ENCODE measurements around the gene ANKRD63. TPM values are rescaled to one million over a fixed set of nuclear protein-coding genes. Genes with fewer than 3 reads are reported as not detected.

The ANKRD63 gene
- total and polyA plus RNA-seq, 2 of the 13 experiments (the other 11 are each of a cell fraction or from before 2014, with no cell fraction given), result not detected

DNA sequence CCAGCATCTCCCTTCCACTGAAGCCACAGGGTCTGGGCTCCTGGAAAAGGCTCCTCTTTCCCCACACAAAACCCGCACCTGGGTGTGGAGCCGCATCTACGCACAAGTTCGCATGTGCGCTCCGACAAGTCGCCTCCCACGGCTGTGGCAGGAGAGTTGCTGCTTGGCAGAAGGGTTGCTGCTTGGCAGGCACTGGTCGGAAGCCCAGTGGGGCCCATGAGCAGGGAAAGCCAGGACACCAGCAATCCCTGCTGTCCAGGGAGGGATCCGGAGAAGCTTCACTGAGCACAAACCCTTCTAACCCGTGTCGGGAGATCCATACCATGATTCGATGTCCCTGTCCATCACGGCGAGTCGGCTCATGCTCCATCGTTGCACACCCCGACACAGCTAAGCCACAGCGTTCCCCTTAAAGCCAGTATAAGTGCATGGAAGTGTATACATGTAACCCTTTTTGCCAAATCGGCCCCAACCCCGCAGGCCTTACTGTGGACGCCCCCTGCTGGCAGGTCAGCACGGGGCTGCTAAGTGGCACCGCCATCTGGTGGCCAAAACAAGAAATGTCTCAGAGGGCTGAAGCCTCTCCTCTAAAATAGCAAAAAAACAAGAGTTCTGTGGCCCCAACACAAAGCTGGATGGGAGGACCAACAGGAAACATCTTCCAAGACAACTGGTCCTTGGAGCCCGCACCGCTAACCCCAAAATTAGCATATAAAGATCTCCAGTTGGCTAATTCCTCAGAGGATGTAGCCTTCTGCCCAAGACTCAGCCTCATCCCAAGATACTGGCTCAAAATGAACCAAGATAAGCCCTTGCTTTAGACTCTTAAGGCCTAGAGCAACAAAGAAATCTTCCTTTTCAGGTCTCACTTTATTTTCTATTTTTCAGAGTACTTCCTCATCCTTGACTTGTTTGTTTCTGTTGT is 8.3 kb downstream of the ANKRD63 start (continued):
- TF ChIP-seq, protein P1, sequence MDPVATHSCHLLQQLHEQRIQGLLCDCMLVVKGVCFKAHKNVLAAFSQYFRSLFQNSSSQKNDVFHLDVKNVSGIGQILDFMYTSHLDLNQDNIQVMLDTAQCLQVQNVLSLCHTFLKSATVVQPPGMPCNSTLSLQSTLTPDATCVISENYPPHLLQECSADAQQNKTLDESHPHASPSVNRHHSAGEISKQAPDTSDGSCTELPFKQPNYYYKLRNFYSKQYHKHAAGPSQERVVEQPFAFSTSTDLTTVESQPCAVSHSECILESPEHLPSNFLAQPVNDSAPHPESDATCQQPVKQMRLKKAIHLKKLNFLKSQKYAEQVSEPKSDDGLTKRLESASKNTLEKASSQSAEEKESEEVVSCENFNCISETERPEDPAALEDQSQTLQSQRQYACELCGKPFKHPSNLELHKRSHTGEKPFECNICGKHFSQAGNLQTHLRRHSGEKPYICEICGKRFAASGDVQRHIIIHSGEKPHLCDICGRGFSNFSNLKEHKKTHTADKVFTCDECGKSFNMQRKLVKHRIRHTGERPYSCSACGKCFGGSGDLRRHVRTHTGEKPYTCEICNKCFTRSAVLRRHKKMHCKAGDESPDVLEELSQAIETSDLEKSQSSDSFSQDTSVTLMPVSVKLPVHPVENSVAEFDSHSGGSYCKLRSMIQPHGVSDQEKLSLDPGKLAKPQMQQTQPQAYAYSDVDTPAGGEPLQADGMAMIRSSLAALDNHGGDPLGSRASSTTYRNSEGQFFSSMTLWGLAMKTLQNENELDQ (CRISPR knock-in tag; IDR thresholded peaks at IDR 0.05; ENCODE audit: borderline replicate concordance), result 0 out of 2 replicates have a peak, but pooled peaks have one; percentile 73
- TF ChIP-seq ZNF557 (CRISPR knock-in tag; IDR thresholded peaks at IDR 0.05) (no peak), SPEN (CRISPR knock-in tag; IDR thresholded peaks at IDR 0.05; ENCODE audit: low read depth) (no peak; the same call in 1 of the 2 replicates), ATM (IDR thresholded peaks at IDR 0.05; ENCODE audit: borderline replicate concordance) (no peak), ZNF24 (IDR thresholded peaks at IDR 0.05) (peak; percentile 71; the same call in 1 of the 2 replicates), ZNF619 (CRISPR knock-in tag; IDR thresholded peaks at IDR 0.05) (peak; percentile 79; the same call in 1 of the 2 replicates), MXD4 (CRISPR knock-in tag; IDR thresholded peaks at IDR 0.05) (no peak), ZFP90 (CRISPR knock-in tag; IDR thresholded peaks at IDR 0.05; ENCODE audit: borderline replicate concordance) (no peak), ZNF790 (CRISPR knock-in tag; IDR thresholded peaks at IDR 0.05; ENCODE audit: borderline replicate concordance) (no peak), ZBTB38 (CRISPR knock-in tag; IDR thresholded peaks at IDR 0.05) (no peak), SOX5 (CRISPR knock-in tag; IDR thresholded peaks at IDR 0.05; ENCODE audit: borderline replicate concordance) (0 out of 2 replicates have a peak, but pooled peaks have one; percentile 35), KDM5B (CRISPR knock-in tag; IDR thresholded peaks at IDR 0.05; ENCODE audit: borderline replicate concordance) (peak; percentile 44; the same call in 1 of the 2 replicates), DNMT3B (CRISPR knock-in tag; conservative IDR thresholded peaks at IDR 0.05) (0 out of 2 replicates have a peak, but pooled peaks have one; percentile 70), ZKSCAN1 (IDR thresholded peaks at IDR 0.05; ENCODE audit: low read length) (no peak), PHF20 (CRISPR knock-in tag; IDR thresholded peaks at IDR 0.05) (no peak), POGZ (CRISPR knock-in tag; IDR thresholded peaks at IDR 0.05) (no peak), IRX3 (CRISPR knock-in tag; IDR thresholded peaks at IDR 0.05; ENCODE audit: borderline replicate concordance, low read depth) (no peak), PITX1 (CRISPR knock-in tag; IDR thresholded peaks at IDR 0.05) (no peak), ZNF34 (CRISPR knock-in tag; IDR thresholded peaks at IDR 0.05; ENCODE audit: borderline replicate concordance) (no peak)
- TF ChIP-seq, protein P2, sequence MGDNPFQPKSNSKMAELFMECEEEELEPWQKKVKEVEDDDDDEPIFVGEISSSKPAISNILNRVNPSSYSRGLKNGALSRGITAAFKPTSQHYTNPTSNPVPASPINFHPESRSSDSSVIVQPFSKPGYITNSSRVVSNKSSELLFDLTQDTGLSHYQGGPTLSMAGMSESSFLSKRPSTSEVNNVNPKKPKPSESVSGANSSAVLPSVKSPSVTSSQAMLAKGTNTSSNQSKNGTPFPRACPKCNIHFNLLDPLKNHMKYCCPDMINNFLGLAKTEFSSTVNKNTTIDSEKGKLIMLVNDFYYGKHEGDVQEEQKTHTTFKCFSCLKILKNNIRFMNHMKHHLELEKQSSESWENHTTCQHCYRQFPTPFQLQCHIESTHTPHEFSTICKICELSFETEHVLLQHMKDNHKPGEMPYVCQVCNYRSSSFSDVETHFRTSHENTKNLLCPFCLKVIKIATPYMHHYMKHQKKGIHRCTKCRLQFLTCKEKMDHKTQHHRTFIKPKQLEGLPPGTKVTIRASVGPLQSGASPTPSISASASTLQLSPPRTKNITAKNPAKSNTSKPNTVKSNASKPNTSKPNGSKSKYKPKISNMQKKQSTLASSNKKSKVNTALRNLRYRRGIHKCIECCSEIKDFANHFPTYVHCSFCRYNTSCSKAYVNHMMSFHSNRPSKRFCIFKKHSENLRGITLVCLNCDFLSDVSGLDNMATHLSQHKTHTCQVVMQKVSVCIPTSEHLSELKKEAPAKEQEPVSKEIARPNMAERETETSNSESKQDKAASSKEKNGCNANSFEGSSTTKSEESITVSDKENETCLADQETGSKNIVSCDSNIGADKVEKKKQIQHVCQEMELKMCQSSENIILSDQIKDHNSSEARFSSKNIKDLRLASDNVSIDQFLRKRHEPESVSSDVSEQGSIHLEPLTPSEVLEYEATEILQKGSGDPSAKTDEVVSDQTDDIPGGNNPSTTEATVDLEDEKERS (CRISPR knock-in tag; IDR thresholded peaks at IDR 0.05), result no peak
- TF ChIP-seq, protein P3, sequence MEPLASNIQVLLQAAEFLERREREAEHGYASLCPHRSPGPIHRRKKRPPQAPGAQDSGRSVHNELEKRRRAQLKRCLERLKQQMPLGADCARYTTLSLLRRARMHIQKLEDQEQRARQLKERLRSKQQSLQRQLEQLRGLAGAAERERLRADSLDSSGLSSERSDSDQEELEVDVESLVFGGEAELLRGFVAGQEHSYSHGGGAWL (CRISPR knock-in tag; IDR thresholded peaks at IDR 0.05), result no peak
- TF ChIP-seq, protein P4, sequence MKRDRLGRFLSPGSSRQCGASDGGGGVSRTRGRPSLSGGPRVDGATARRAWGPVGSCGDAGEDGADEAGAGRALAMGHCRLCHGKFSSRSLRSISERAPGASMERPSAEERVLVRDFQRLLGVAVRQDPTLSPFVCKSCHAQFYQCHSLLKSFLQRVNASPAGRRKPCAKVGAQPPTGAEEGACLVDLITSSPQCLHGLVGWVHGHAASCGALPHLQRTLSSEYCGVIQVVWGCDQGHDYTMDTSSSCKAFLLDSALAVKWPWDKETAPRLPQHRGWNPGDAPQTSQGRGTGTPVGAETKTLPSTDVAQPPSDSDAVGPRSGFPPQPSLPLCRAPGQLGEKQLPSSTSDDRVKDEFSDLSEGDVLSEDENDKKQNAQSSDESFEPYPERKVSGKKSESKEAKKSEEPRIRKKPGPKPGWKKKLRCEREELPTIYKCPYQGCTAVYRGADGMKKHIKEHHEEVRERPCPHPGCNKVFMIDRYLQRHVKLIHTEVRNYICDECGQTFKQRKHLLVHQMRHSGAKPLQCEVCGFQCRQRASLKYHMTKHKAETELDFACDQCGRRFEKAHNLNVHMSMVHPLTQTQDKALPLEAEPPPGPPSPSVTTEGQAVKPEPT (CRISPR knock-in tag; IDR thresholded peaks at IDR 0.05; ENCODE audit: low read depth), result no peak
